SK-N-MC (cell line): ENCODE measurements around the gene PCDH1.

Experiments
- DNase-seq: peaks from one replicate; pipeline ENCODE4 v3.0.0-alpha.2; 2011; ENCODE audit warnings: low read depth, low spot score
- H3K27ac ChIP-seq: fragments of 200-600 bp; sonication (generic); 2 replicates; pipeline ENCODE4 v1.5.1; 2016; ENCODE audit warnings: mixed run types
- H3K36me3 ChIP-seq: fragments of 200-600 bp; sonication (generic); 2 replicates; pipeline ENCODE4 v1.6.1; 2017; ENCODE audit warnings: antibody characterized with exemption, low read length, mixed read lengths; ENCODE audit not compliant: insufficient read depth
- H3K4me3 ChIP-seq: fragments of 200-600 bp; sonication (generic); 2 replicates; pipeline ENCODE4 v1.5.1; 2016
- H3K9ac ChIP-seq: fragments of 200-600 bp; sonication (generic); 2 replicates; pipeline ENCODE4 v1.8.0; 2017; ENCODE audit warnings: mixed run types, mixed read lengths; ENCODE audit not compliant: insufficient read length
- H3K9me3 ChIP-seq: fragments of 200-600 bp; sonication (generic); 2 replicates; pipeline ENCODE4 v1.6.1; 2017; ENCODE audit warnings: low read depth, mild to moderate bottlenecking, antibody characterized with exemption, low read length, moderate library complexity, mixed read lengths
- EZH2 ChIP-seq: fragments of 200-600 bp; sonication (generic); IDR thresholded peaks from one replicate; pipeline ENCODE4 v1.6.1; 2017; ENCODE audit warnings: antibody characterized with exemption
- FOXP2 ChIP-seq: optimal IDR thresholded peaks from 2 replicates; pipeline ENCODE3; 2011; ENCODE audit warnings: mild to moderate bottlenecking, moderate library complexity; ENCODE audit not compliant: insufficient read depth; ENCODE audit errors: extremely low read length, control extremely low read depth
- POLR2AphosphoS5 ChIP-seq: IDR thresholded peaks from 2 replicates; pipeline ENCODE4 v1.6.1; 2012; ENCODE audit warnings: mild to moderate bottlenecking, low read depth, low read length, borderline replicate concordance

The PCDH1 gene

GRCh38 chr5:141915881-141916336, 37.7 kb upstream of the PCDH1 start:
- no peak for DNase-seq
- H3K4me3 ChIP-seq, result no peak overlapping the region
- no peak overlapping the region for H3K9ac ChIP-seq
- H3K36me3 ChIP-seq, result no peaks in the 10 kb centered on the region
- H3K9me3 ChIP-seq, result no peaks in the 10 kb centered on the region
- TF ChIP-seq FOXP2 (no peak), EZH2 (no peak), POLR2AphosphoS5 (no peak)
- H3K27ac ChIP-seq, result no peak overlapping the region

- no peaks in the 10 kb centered on the region for H3K9me3 ChIP-seq
- no peak overlapping the region for H3K4me3 ChIP-seq
- no peaks in the 10 kb centered on the region for H3K36me3 ChIP-seq
- no peak overlapping the region for H3K9ac ChIP-seq
- no peak for TF ChIP-seq FOXP2
- TF ChIP-seq EZH2, result no peak
- TF ChIP-seq POLR2AphosphoS5, result no peak
- no peak for DNase-seq
- H3K27ac ChIP-seq, result no peak overlapping the region
These were observed 36.6 kb upstream of the PCDH1 start for GRCh38 chr5:141914797-141915196.

- H3K9ac ChIP-seq, result no peak overlapping the region
- no peaks in the 10 kb centered on the region for H3K9me3 ChIP-seq
- no peak overlapping the region; the same call in 1 of the 2 replicates for H3K4me3 ChIP-seq
- DNase-seq, result no peak
- H3K27ac ChIP-seq, result no peak overlapping the region
- no peaks in the 10 kb centered on the region for H3K36me3 ChIP-seq
- TF ChIP-seq POLR2AphosphoS5 (no peak), EZH2 (no peak), FOXP2 (no peak)
These were observed 36.1 kb upstream of the PCDH1 start for GRCh38 chr5:141914199-141914743.

- Histone ChIP-seq H3K27ac (no peak overlapping the region), H3K36me3 (no peaks in the 10 kb centered on the region), H3K9ac (no peak overlapping the region), H3K9me3 (no peaks in the 10 kb centered on the region), H3K4me3 (no peak overlapping the region; the same call in 1 of the 2 replicates)
- TF ChIP-seq FOXP2, result no peak
- TF ChIP-seq POLR2AphosphoS5, result no peak
- TF ChIP-seq EZH2, result no peak
- no peak for DNase-seq
These were observed 35.5 kb upstream of the PCDH1 start for GRCh38 chr5:141913560-141914198.

- H3K4me3 ChIP-seq, result no peak overlapping the region
- no peaks in the 10 kb centered on the region for H3K36me3 ChIP-seq
- no peak for DNase-seq
- H3K9me3 ChIP-seq, result 0 out of 2 replicates have a peak, but pooled peaks cover 2% of the 10 kb centered on the region
- H3K27ac ChIP-seq, result no peak overlapping the region
- no peak overlapping the region for H3K9ac ChIP-seq
- no peak for TF ChIP-seq FOXP2
- no peak for TF ChIP-seq EZH2
- TF ChIP-seq POLR2AphosphoS5, result no peak
These were observed 32.1 kb upstream of the PCDH1 start for GRCh38 chr5:141910271-141910673.

- Histone ChIP-seq H3K9ac (no peak overlapping the region), H3K4me3 (no peak overlapping the region), H3K27ac (no peak overlapping the region), H3K36me3 (no peaks in the 10 kb centered on the region), H3K9me3 (0 out of 2 replicates have a peak, but pooled peaks cover 2% of the 10 kb centered on the region)
- no peak for DNase-seq
- TF ChIP-seq POLR2AphosphoS5 (no peak), FOXP2 (no peak), EZH2 (no peak)
These were observed 31.0 kb upstream of the PCDH1 start for GRCh38 chr5:141909212-141909611.

GRCh38 chr5:141908796-141909195, 30.6 kb upstream of the PCDH1 start:
- Histone ChIP-seq H3K9me3 (0 out of 2 replicates have a peak, but pooled peaks cover 2% of the 10 kb centered on the region), H3K9ac (no peak overlapping the region), H3K36me3 (no peaks in the 10 kb centered on the region), H3K4me3 (no peak overlapping the region), H3K27ac (no peak overlapping the region)
- DNase-seq, result no peak
- no peak for TF ChIP-seq EZH2
- TF ChIP-seq POLR2AphosphoS5, result no peak
- no peak for TF ChIP-seq FOXP2

- Histone ChIP-seq H3K4me3 (no peak overlapping the region), H3K9me3 (0 out of 2 replicates have a peak, but pooled peaks cover 2% of the 10 kb centered on the region), H3K36me3 (no peaks in the 10 kb centered on the region), H3K9ac (no peak overlapping the region), H3K27ac (no peak overlapping the region)
- no peak for DNase-seq
- TF ChIP-seq POLR2AphosphoS5 (no peak), EZH2 (no peak), FOXP2 (no peak)
These were observed 28.8 kb upstream of the PCDH1 start for GRCh38 chr5:141906972-141907371.
